Heart left ventricle (tissue), 13 donors: ENCODE data around the gene SPRR3.

ENCODE experiments used
- CTCF ChIP-seq, 12 donors: fragments of 200-600 bp; sonication (generic) in 4 of 12; IDR thresholded peaks; one replicate each; pipeline versions ENCODE4 v1.5.0 to v1.8.0; 2018 to 2022; ENCODE audit warnings: antibody characterized with exemption in 12 of 12, mild to moderate bottlenecking in 5 of 12
- POLR2A ChIP-seq, 2 donors: fragments of 450-650 bp; IDR thresholded peaks; one replicate each; pipeline ENCODE4 v1.6.1; 2017; ENCODE audit warnings: antibody characterized with exemption in 2 of 2, mild to moderate bottlenecking in 2 of 2, moderate library complexity in 2 of 2
- donor health status: ischemic (EF 13 %, LVEDD 7.1; RV severe dilation, severe dysfunction).
- donor health status: DM: no; HTN: yes; CAD: no.
- donor health status: DM: no; HTN: no; CAD: no.
- donor health status: ischemic (EF 25% LVEDD 6.9; RV normal size, moderate dysfunction).
- donor health status: ischemic (EF 25% LVEDD 5.7; RV mildly dilated, moderate dysfunction).
- donor health status: ischemic (EF 35%, LVEDD 5.7; RV mildly dilated, moderate dysfunction).
- donor health status: nonischemic (EF 11% LVEDD 7.7; RV severe dilation, severe dysfunction).
- donor health status: DM: yes; HTN: yes; CAD: no.
- donor health status: PGD.
- donor health status: ischemic (EF 29% LVEDD 5.4; RV normal size, mild dysfunction).
- donor health status: nonischemic (EF 23%, LVEDD 6.1; RV moderate dilation, normal function).

GRCh38 chr1:152972196-152972886 is 29.2 kb upstream of the SPRR3 start:
- no peak for TF ChIP-seq CTCF (IDR thresholded peaks at IDR 0.05)
- no peak for TF ChIP-seq POLR2A (IDR thresholded peaks at IDR 0.05)
